Measurements from ENCODE around the gene SORCS2.

DNA sequence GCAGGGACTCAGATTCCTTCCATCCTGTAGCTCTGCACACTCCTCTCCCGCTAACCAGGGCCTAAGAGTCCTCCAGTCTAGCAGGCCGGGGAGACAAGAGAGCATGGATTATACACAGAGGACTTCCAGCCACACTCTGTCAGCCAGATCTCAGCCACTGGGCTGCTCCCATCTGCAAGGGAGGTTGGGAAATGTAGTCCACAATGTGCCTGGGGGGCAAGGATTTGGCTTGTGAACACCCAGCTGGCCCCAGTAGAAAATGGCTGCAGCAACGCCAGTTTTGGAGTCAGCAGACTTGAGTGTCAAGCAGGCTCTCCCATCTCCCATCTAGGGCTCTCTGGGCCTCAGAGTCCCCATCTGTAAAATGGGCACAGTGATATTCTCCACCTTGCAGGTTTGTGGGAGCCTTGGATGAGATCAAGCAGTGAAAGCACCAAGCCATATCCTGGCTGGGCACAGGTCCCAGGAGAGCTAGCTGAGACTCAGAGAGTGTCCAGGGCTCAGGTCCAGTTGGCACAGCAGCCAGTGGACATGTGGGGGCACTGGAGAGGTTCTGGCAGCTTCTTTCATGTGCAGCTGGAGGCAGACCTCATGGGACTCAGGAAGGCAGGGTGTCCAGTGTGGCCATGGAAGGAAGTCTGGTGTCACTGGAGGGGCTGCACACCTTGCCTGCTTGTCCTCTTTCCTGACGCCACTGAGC is 227.8 kb downstream of the SORCS2 start:
- TF ChIP-seq CTCF (IDR thresholded peaks at IDR 0.05) (no peak), POLR2A (IDR thresholded peaks at IDR 0.05) (no peak)
